OCI-LY1 (cell line): Measurements from ENCODE around the gene SRSF7.

ENCODE experiments used
- CTCF ChIP-seq: fragments of 200-600 bp; sonication (generic), shearing (Covaris generic); IDR thresholded peaks from 2 replicates; pipeline ENCODE4 v1.5.1; 2017; ENCODE audit warnings: mild to moderate bottlenecking, antibody characterized with exemption, low read length, moderate library complexity, mixed read lengths
- EZH2 ChIP-seq: fragments of 200-600 bp; sonication (generic), shearing (Covaris generic); IDR thresholded peaks from 2 replicates; pipeline ENCODE4 v1.8.0; 2017; ENCODE audit warnings: borderline replicate concordance, mixed run types, mild to moderate bottlenecking, antibody characterized with exemption, low read length, moderate library complexity, mixed read lengths

GRCh38 chr2:38708900-38709566 lies 42.1 kb downstream of the SRSF7 start:
- no peak for TF ChIP-seq CTCF
- TF ChIP-seq EZH2 = no peak
